ENCODE results near the gene TBCCD1. TPM values are rescaled to one million over a fixed set of nuclear protein-coding genes. Genes with fewer than 3 reads are reported as not detected.
A peak's percentile ranks its signal among the peaks of the same experiment; 100 is the strongest.

Gene TBCCD1
- total and polyA plus RNA-seq, 2 of the 8 experiments (the other 6 are each of a cell fraction or from before 2014, with no cell fraction given), result 11.3 to 13.9 TPM

DNA sequence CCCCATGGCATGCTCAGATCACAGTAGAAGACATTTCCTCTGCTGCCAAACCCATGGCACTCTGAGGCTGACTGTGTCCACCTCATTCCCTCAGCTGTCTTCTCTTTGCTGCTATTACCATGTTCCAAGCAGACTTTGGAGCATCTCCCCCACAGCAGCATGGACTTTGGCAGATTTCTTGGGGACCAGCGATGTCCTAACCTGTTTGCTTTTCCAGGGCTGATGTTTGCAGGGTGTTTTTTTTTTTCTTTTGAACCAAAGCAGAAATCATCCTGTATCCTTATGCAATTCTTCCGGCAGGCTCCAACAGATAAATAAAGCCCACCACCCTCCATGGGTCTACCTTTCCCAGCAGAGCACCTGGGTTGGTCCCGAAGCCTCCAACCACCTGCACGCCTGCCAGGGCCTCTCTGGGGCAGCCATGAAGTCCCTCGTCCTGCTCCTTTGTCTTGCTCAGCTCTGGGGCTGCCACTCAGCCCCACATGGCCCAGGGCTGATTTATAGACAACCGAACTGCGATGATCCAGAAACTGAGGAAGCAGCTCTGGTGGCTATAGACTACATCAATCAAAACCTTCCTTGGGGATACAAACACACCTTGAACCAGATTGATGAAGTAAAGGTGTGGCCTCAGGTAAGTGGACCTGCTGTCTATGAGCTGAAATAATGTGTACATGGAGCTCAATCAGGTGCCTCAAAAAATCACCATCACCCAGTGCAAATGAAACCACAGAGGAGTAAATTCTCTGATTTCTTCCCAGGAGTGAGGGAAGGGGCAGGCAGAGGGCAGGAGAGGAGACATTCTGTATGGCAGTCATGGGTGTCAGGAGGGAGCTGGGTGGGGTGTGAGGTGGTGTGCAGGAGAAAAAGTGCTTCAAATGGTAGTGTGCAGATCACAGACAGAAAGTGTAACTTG, 45.8 kb upstream of the TBCCD1 start, which contains the start of gene AHSG:
Gene AHSG (plus strand): TSS at position 340 of the 916 bp plus-strand sequence. CDS start 82 bp downstream, at position 422.
- CTCF ChIA-PET (ENCODE audit: partially characterized antibody), result interaction anchor here (1.0 to 12.9 kb wide), 9 partner anchors 12 to 155 kb away, joined by 3 to 333 read pairs (median 35); no protein-coding TSS in a partner anchor
- Histone ChIP-seq H4K5ac (ENCODE audit: insufficient read length, low read depth, low read length) (no peak within 1 kb of the TSS), H3K9ac (replicated peaks in 1 of 4; ENCODE audit: extremely low read depth in 1 of 4, low read depth in 3 of 4, low read length in 3 of 4) (no peak within 1 kb of the TSS), H4K20me1 (replicated peaks in 1 of 2; ENCODE audit: control insufficient read depth in 1 of 2, insufficient read depth in 2 of 2, low read length in 2 of 2) (no peaks in the 10 kb centered on the region), H2BK120ac (replicated peaks; ENCODE audit: low read depth, low read length) (no peak within 1 kb of the TSS), H3K36me3 (ENCODE audit: control insufficient read depth in 2 of 4, insufficient read depth in 4 of 4, low read length in 3 of 4) (no peaks in the 10 kb centered on the region), H3K79me1 (ENCODE audit: low read depth, low read length) (no peaks in the 10 kb centered on the region), H3K56ac (replicated peaks; ENCODE audit: insufficient read length, low read depth, low read length) (no peak within 1 kb of the TSS), H4K91ac (replicated peaks; ENCODE audit: insufficient read length, low read length) (no peak within 1 kb of the TSS), H3K4me2 (ENCODE audit: insufficient read depth in 1 of 2, low read depth in 2 of 2, low read length in 2 of 2) (no peak within 1 kb of the TSS), H4K8ac (ENCODE audit: extremely low read depth, insufficient read depth, low read length) (no peak within 1 kb of the TSS; the same call in 1 of the 2 replicates), H2AFZ (ENCODE audit: low read length) (no peak within 1 kb of the TSS), H3K27me3 (replicated peaks in 1 of 4; ENCODE audit: control insufficient read depth in 3 of 4, extremely low read depth in 1 of 4, insufficient read depth in 3 of 4, low read length in 3 of 4) (no peaks in the 10 kb centered on the region), H2AK5ac (ENCODE audit: low read depth, low read length) (no peak within 1 kb of the TSS), H3K79me2 (ENCODE audit: control insufficient read depth in 1 of 2, insufficient read depth in 2 of 2, low read length in 2 of 2) (no peaks in the 10 kb centered on the region), H3K4ac (replicated peaks; ENCODE audit: insufficient read length, low read depth, low read length) (no peak within 1 kb of the TSS), H2BK20ac (ENCODE audit: low read length) (no peak within 1 kb of the TSS), H3K4me3 (ENCODE audit: extremely low read depth in 1 of 4, insufficient read depth in 2 of 4, low read depth in 3 of 4, low read length in 4 of 4) (no peak within 1 kb of the TSS), H3K23me2 (ENCODE audit: low read depth, low read length) (no peaks in the 10 kb centered on the region), H3K4me1 (replicated peaks in 1 of 4; ENCODE audit: control insufficient read depth in 3 of 4, insufficient read depth in 4 of 4, low read length in 3 of 4) (peaks cover 0 to 7% (median 6%) of the 10 kb centered on the region in 4 experiments; a peak in 6 of 7 replicates), H3K27ac (ENCODE audit: low read depth, low read length) (no peak within 1 kb of the TSS), H3K9me3 (ENCODE audit: insufficient read depth in 2 of 2, low read depth in 1 of 2, low read length in 1 of 2) (no peaks in the 10 kb centered on the region), H3K23ac (ENCODE audit: insufficient read length) (no peak within 1 kb of the TSS), H2BK5ac (ENCODE audit: low read depth, low read length) (no peak within 1 kb of the TSS), H2BK15ac (ENCODE audit: low read length) (0 out of 2 replicates have a peak within 1 kb of the TSS, but pooled peaks have one; percentile 14), H2BK12ac (ENCODE audit: low read depth, low read length) (no peak within 1 kb of the TSS; the same call in 1 of the 2 replicates), H3K14ac (ENCODE audit: insufficient read length) (no peak within 1 kb of the TSS), H3K18ac (ENCODE audit: extremely low read depth, low read length) (no peak within 1 kb of the TSS)
- no peak for DNase-seq (ENCODE audit: low read depth in 1 of 2, low spot score in 2 of 2)
- POLR2A ChIA-PET (ENCODE audit: partially characterized antibody), result interaction anchor here (1.7 to 6.2 kb wide), 2 partner anchors 172 to 178 kb away, joined by 4 to 87 read pairs; partner anchors contain the start of gene EIF4A2
- FAIRE-seq, result no peak
- WGBS, 2 experiments (ENCODE audit: extremely low coverage in 1 of 2, insufficient coverage in 1 of 2, insufficient read length in 1 of 2, insufficient replicate concordance in 2 of 2, low coverage in 1 of 2, low lambda C conversion rate in 2 of 2, missing lambda C conversion rate in 1 of 2), result 82% methylated on average over 7 of the region's 7 CpGs; no CpG with 5 or more reads in 1 of the 2 experiments
- TF ChIP-seq SIX5 (IDR thresholded peaks at IDR 0.05; ENCODE audit: low read depth, low read length) (no peak), CTBP2 (IDR thresholded peaks at IDR 0.05; ENCODE audit: borderline replicate concordance, insufficient read depth, insufficient read length, low read length) (no peak), BRCA1 (IDR thresholded peaks at IDR 0.05; ENCODE audit: low read depth, low read length) (no peak), CBX5 (IDR thresholded peaks at IDR 0.05; ENCODE audit: low read depth, low read length) (no peak), SUZ12 (IDR thresholded peaks at IDR 0.05; ENCODE audit: low read length) (no peak), RNF2 (IDR thresholded peaks at IDR 0.05; ENCODE audit: borderline replicate concordance, low read depth, low read length, missing control alignments, poor library complexity, severe bottlenecking) (no peak), MAFK (IDR thresholded peaks at IDR 0.05; ENCODE audit: low read depth, low read length) (no peak)
- TF ChIP-seq, protein P1, sequence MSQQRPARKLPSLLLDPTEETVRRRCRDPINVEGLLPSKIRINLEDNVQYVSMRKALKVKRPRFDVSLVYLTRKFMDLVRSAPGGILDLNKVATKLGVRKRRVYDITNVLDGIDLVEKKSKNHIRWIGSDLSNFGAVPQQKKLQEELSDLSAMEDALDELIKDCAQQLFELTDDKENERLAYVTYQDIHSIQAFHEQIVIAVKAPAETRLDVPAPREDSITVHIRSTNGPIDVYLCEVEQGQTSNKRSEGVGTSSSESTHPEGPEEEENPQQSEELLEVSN (IDR thresholded peaks at IDR 0.05), result no peak
- TF ChIP-seq, protein P2, sequence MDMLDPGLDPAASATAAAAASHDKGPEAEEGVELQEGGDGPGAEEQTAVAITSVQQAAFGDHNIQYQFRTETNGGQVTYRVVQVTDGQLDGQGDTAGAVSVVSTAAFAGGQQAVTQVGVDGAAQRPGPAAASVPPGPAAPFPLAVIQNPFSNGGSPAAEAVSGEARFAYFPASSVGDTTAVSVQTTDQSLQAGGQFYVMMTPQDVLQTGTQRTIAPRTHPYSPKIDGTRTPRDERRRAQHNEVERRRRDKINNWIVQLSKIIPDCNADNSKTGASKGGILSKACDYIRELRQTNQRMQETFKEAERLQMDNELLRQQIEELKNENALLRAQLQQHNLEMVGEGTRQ (IDR thresholded peaks at IDR 0.05; ENCODE audit: low read length), result no peak
